Breast epithelium (tissue), 4 donors: ENCODE data around the gene PLSCR3. TPM values are rescaled to one million over a fixed set of nuclear protein-coding genes. Genes with fewer than 3 reads are reported as not detected.

Experiments
- DNase-seq, 2 donors: peaks; one replicate each; pipeline ENCODE4 v3.0.0-alpha.2; 2019; ENCODE audit warnings: low spot score in 2 of 2
- H3K27ac ChIP-seq, 2 donors: fragments of 200-600 bp; sonication (generic) in 1 of 2; one replicate each; pipeline ENCODE4 v1.5.1; 2016 to 2019; ENCODE audit warnings: mild to moderate bottlenecking in 1 of 2
- H3K27me3 ChIP-seq, 2 donors: fragments of 200-600 bp; sonication (generic) in 1 of 2; one replicate each; pipeline versions ENCODE4 v1.5.1 to v1.6.0; 2017 to 2019; ENCODE audit warnings: control low read depth in 1 of 2, mild to moderate bottlenecking in 1 of 2
- H3K36me3 ChIP-seq: fragments of 200-600 bp; one replicate; pipeline ENCODE4 v1.5.1; 2019
- H3K4me1 ChIP-seq, 2 donors: fragments of 200-600 bp; sonication (generic); one replicate each; pipeline ENCODE4 v1.5.1; 2016 to 2019; ENCODE audit warnings: control low read depth in 1 of 2
- H3K4me3 ChIP-seq, 3 donors: fragments of 200-600 bp; sonication (generic); 1 replicate in 2 of 3; 2 replicates in 1 of 3; pipeline ENCODE4 v1.5.1; 2016 to 2019; ENCODE audit warnings: mild to moderate bottlenecking in 3 of 3, moderate library complexity in 2 of 3
- H3K9me3 ChIP-seq, 2 donors: fragments of 200-600 bp; sonication (generic) in 1 of 2; one replicate each; pipeline ENCODE4 v1.5.1; 2016 to 2019; ENCODE audit warnings: control low read depth in 1 of 2
- POLR2A ChIP-seq: fragments of 450-650 bp; IDR thresholded peaks from one replicate; pipeline ENCODE4 v1.6.1; 2016; ENCODE audit warnings: antibody characterized with exemption, mild to moderate bottlenecking, moderate library complexity
- POLR2AphosphoS5 ChIP-seq, 3 donors: sonication (generic); formaldehyde crosslinking; IDR thresholded peaks; one replicate each; pipeline ENCODE4 v1.6.1; 2017; ENCODE audit warnings: antibody characterized with exemption in 3 of 3
- intact Hi-C: fragments of 100-400 bp; cut with DNase I; formaldehyde crosslinking; loops from one replicate; pipeline ENCODE4 v1.15.1; 2023; ENCODE audit warnings: low total_unique reads
- total RNA-seq, 3 donors: library from RNA; depleted of rRNA; stranded (reverse); fragments of >200 nt; gene quantifications; one replicate each; pipeline ENCODE4 v1.1.0, GENCODE V29; 2016
- TF ChIP-seq, protein P1 (sequence below), 3 donors: fragments of 450-650 bp; IDR thresholded peaks; one replicate each; pipeline ENCODE4 v1.5.1; 2016 to 2017; ENCODE audit warnings: antibody characterized with exemption in 3 of 3, mild to moderate bottlenecking in 3 of 3, moderate library complexity in 3 of 3

PLSCR3 gene
- total RNA-seq, 3 donors from 2014 or later: 16.0 to 24.3 (median 19.0) TPM

GRCh38 chr17:7437950-7438614 lies 43.8 kb upstream of the PLSCR3 start:
- no peaks in the 10 kb centered on the region for H3K36me3 ChIP-seq
- H3K27ac ChIP-seq: peak overlapping the region; percentile 91 to 93
- peaks cover 8 to 21% of the 10 kb centered on the region in 2 donors for H3K4me1 ChIP-seq
- TF ChIP-seq, protein P1, sequence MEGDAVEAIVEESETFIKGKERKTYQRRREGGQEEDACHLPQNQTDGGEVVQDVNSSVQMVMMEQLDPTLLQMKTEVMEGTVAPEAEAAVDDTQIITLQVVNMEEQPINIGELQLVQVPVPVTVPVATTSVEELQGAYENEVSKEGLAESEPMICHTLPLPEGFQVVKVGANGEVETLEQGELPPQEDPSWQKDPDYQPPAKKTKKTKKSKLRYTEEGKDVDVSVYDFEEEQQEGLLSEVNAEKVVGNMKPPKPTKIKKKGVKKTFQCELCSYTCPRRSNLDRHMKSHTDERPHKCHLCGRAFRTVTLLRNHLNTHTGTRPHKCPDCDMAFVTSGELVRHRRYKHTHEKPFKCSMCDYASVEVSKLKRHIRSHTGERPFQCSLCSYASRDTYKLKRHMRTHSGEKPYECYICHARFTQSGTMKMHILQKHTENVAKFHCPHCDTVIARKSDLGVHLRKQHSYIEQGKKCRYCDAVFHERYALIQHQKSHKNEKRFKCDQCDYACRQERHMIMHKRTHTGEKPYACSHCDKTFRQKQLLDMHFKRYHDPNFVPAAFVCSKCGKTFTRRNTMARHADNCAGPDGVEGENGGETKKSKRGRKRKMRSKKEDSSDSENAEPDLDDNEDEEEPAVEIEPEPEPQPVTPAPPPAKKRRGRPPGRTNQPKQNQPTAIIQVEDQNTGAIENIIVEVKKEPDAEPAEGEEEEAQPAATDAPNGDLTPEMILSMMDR (IDR thresholded peaks at IDR 0.05): no peak
- no peak for TF ChIP-seq POLR2A
- TF ChIP-seq POLR2AphosphoS5 (IDR thresholded peaks at IDR 0.05): peak in 1 of 3 donors; percentile 37
- H3K9me3 ChIP-seq: no peaks in the 10 kb centered on the region
- no peaks in the 10 kb centered on the region for H3K27me3 ChIP-seq
- peak overlapping the region; percentile 36 to 81 (median 62) for H3K4me3 ChIP-seq
- peak; percentile 73 to 74 for DNase-seq
- intact Hi-C loops: loop anchor here (10.0 kb wide), 2 partner anchors 47 to 83 kb away; partner anchors contain the start of genes KCTD11, POLR2A, SLC35G6 and TMEM95

DNA sequence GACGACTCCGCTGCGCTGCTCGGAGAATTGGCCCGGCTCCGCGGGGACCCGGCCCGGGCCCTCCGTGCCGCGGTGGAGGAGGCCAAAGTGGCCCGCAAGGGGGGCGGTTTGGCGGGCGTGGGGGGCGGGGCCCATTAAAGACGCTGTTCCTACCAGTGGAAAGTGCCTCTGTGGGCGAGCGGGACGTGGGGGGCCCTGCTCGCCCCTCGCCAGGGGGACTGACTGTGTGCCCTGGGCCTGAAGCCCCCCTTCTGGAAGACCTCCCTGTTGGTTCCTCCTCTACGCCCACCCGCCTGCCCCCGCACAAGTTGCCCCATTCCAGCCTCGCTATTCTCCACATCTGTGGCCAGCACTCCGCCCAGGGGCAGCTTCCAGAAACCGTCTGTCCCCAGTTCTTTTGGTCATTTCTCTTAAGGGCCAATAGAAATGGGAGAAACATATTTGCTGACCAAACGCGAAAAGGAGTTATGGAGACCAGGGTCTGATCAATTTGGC lies 43.1 kb upstream of the PLSCR3 start:
- Histone ChIP-seq H3K4me1 (peaks cover 8 to 21% of the 10 kb centered on the region in 2 donors), H3K4me3 (peak overlapping the region; percentile 26 to 81 (median 62)), H3K27ac (peak overlapping the region; percentile 91 to 93), H3K9me3 (no peaks in the 10 kb centered on the region), H3K36me3 (no peaks in the 10 kb centered on the region), H3K27me3 (no peaks in the 10 kb centered on the region)
- intact Hi-C loops: loop anchor here (10.0 kb wide), 2 partner anchors 47 to 83 kb away; partner anchors contain the start of genes KCTD11, POLR2A, SLC35G6 and TMEM95
- TF ChIP-seq, protein P1 (IDR thresholded peaks at IDR 0.05): no peak
- TF ChIP-seq POLR2A (no peak), POLR2AphosphoS5 (IDR thresholded peaks at IDR 0.05) (no peak)
- DNase-seq: no peak

DNA sequence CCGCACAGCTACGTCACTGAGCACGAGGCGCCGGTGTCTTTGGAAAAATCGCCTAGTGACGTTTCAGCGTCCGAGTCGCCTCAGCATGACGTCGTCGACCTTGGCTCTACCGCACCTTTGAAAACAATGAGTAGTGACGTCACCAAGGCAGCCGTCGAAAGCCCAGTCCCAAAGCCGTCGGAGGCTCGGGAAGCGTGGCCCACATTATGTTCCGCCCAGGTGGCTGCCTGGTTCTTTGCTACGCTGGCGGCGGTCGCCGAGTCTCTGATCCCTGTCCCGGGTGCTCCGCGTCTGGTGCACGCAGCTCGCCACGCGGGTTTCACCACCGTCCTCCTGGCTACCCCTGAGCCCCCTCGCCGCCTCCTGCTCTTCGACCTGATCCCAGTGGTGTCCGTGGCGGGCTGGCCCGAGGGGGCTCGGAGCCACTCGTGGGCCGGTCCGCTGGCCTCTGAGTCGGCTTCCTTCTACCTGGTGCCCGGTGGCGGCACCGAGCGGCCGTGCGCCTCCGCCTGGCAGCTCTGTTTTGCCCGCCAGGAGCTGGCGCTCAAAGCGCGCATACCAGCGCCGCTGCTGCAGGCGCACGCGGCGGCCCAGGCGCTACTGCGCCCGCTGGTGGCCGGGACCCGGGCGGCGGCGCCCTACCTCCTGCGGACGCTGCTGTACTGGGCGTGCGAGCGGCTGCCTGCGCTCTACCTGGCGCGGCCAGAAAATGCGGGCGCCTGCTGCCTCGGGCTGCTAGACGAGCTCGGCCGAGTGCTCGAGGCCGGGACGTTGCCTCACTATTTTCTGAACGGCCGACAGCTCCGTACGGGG lies 42.4 kb upstream of the PLSCR3 start:
- Histone ChIP-seq H3K4me3 (peak overlapping the region; percentile 26 to 81 (median 62)), H3K27me3 (no peaks in the 10 kb centered on the region), H3K9me3 (no peaks in the 10 kb centered on the region), H3K36me3 (no peaks in the 10 kb centered on the region), H3K4me1 (peaks cover 8 to 21% of the 10 kb centered on the region in 2 donors), H3K27ac (peak overlapping the region; percentile 91 to 93)
- intact Hi-C loops: loop anchor here (10.0 kb wide), 2 partner anchors 48 to 82 kb away; partner anchors contain the start of genes KCTD11, POLR2A, SLC35G6 and TMEM95
- TF ChIP-seq, protein P1 (IDR thresholded peaks at IDR 0.05): peak; percentile 57 to 89 (median 59)
- TF ChIP-seq POLR2A: no peak
- peak in 2 of 3 donors; percentile 56 to 61 for TF ChIP-seq POLR2AphosphoS5 (IDR thresholded peaks at IDR 0.05)
- peak; percentile 81 to 82 for DNase-seq

DNA sequence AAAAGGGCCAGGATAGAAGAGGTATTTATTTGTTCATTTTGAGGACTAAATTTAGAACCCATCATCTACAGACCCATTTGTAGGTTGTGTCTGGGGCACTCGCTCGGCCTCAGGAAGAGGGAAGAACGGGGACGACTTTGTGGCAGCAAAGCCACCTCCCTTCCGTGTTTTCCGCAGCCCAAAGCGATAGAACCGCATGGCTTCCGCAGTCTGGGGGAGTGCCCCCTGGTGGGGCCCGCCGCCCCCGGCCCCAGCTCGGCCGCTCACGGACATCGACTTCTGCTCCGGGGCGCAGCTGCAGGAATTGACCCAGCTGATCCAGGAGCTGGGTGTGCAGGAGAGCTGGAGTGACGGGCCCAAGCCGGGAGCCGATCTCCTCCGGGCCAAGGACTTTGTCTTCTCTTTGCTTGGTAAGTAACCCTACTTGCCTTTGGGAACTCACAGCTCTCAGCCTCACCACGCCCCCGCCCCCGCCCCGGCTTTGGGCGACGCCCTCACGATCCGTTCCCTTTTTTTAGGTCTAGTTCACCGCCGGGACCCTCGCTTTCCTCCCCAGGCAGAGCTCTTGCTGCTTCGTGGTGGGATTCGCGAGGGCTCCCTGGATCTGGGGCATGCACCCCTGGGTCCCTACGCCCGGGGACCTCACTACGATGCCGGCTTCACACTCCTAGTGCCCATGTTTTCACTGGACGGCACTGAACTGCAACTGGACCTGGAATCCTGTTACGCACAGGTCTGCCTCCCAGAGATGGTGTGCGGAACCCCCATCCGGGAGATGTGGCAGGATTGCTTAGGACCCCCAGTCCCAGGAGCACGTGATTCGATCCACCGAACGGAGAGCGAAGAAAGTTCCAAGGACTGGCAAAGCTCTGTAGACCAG lies 41.6 kb upstream of the PLSCR3 start:
- peak overlapping the region; percentile 46 to 81 (median 62) for H3K4me3 ChIP-seq
- H3K4me1 ChIP-seq: peaks cover 8 to 21% of the 10 kb centered on the region in 2 donors
- TF ChIP-seq, protein P1 (IDR thresholded peaks at IDR 0.05): no peak
- TF ChIP-seq POLR2A (no peak), POLR2AphosphoS5 (IDR thresholded peaks at IDR 0.05) (no peak)
- intact Hi-C loops: loop anchor here (10.0 kb wide), 2 partner anchors 49 to 81 kb away; partner anchors contain the start of genes KCTD11, POLR2A, SLC35G6 and TMEM95
- DNase-seq: peak in 1 of 2 donors; percentile 63
- no peaks in the 10 kb centered on the region for H3K9me3 ChIP-seq
- peak overlapping the region; percentile 91 to 93 for H3K27ac ChIP-seq
- no peaks in the 10 kb centered on the region for H3K27me3 ChIP-seq
- H3K36me3 ChIP-seq: no peaks in the 10 kb centered on the region
